Measurements from ENCODE around the gene FAM222A. TPM values are rescaled to one million over a fixed set of nuclear protein-coding genes. Genes with fewer than 3 reads are reported as not detected.

FAM222A gene
- total and polyA plus RNA-seq, 2 of the 8 experiments (the other 6 are each of a cell fraction or from before 2014, with no cell fraction given), result 0.94 to 1.1 TPM

GRCh38 chr12:109786799-109787198 is 73.2 kb downstream of the FAM222A start:
- FAIRE-seq, result no peak
- POLR2A ChIA-PET (ENCODE audit: partially characterized antibody), result interaction anchor here (1.3 kb wide), 1 partner anchor 20 kb away, joined by 3 read pairs; no protein-coding TSS in a partner anchor
- TF ChIP-seq ATF3 (IDR thresholded peaks at IDR 0.05; ENCODE audit: insufficient read depth, low read depth, low read length), result no peak
- TF ChIP-seq SIRT6 (IDR thresholded peaks at IDR 0.05; ENCODE audit: low read length), result no peak
- no peak for TF ChIP-seq MAX (IDR thresholded peaks at IDR 0.05)
- no peak for TF ChIP-seq ZNF274 (IDR thresholded peaks at IDR 0.05; ENCODE audit: borderline replicate concordance, extremely low read depth, low read length)
- no peak for TF ChIP-seq POLR2A (IDR thresholded peaks at IDR 0.05; ENCODE audit: control extremely low read depth in 1 of 2, low read depth in 2 of 2, low read length in 2 of 2)
- no peak for TF ChIP-seq SRF (IDR thresholded peaks at IDR 0.05; ENCODE audit: low read depth, low read length)
- no peak for TF ChIP-seq HDAC2 (IDR thresholded peaks at IDR 0.05; ENCODE audit: borderline replicate concordance in 1 of 2, low read depth in 2 of 2, low read length in 2 of 2)
- no peak for TF ChIP-seq CBX8 (IDR thresholded peaks at IDR 0.05; ENCODE audit: borderline replicate concordance, low read depth, low read length)
- no peak for TF ChIP-seq SAP30 (IDR thresholded peaks at IDR 0.05; ENCODE audit: insufficient read depth, insufficient replicate concordance, low read length)
- TF ChIP-seq CTBP2 (IDR thresholded peaks at IDR 0.05; ENCODE audit: borderline replicate concordance, insufficient read depth, insufficient read length, low read length), result no peak
- TF ChIP-seq GTF2F1 (IDR thresholded peaks at IDR 0.05; ENCODE audit: borderline replicate concordance, low read depth, low read length), result no peak
- no peak for TF ChIP-seq YY1 (IDR thresholded peaks at IDR 0.05; ENCODE audit: low read depth, low read length)
- no peak for TF ChIP-seq JUND (IDR thresholded peaks at IDR 0.05; ENCODE audit: low read length)
- no peak for TF ChIP-seq HDAC6 (IDR thresholded peaks at IDR 0.05; ENCODE audit: low read depth, low read length)

More at GRCh38 chr12:109786799-109787198, 73.2 kb downstream of the FAM222A start:
- Histone ChIP-seq H4K5ac (ENCODE audit: insufficient read length, low read depth, low read length) (no peak overlapping the region), H3K9ac (replicated peaks in 1 of 4; ENCODE audit: extremely low read depth in 1 of 4, low read depth in 3 of 4, low read length in 3 of 4) (no peak overlapping the region), H3K9me3 (ENCODE audit: insufficient read depth in 2 of 2, low read depth in 1 of 2, low read length in 1 of 2) (no peaks in the 10 kb centered on the region; a peak in 1 of 4 replicates), H3K79me2 (ENCODE audit: control insufficient read depth in 1 of 2, insufficient read depth in 2 of 2, low read length in 2 of 2) (no peaks in the 10 kb centered on the region), H3K79me1 (ENCODE audit: low read depth, low read length) (no peaks in the 10 kb centered on the region), H2BK12ac (ENCODE audit: low read depth, low read length) (no peak overlapping the region), H4K91ac (replicated peaks; ENCODE audit: insufficient read length, low read length) (no peak overlapping the region), H4K8ac (ENCODE audit: extremely low read depth, insufficient read depth, low read length) (no peak overlapping the region), H3K27ac (ENCODE audit: low read depth, low read length) (no peak overlapping the region), H3K36me3 (ENCODE audit: control insufficient read depth in 2 of 4, insufficient read depth in 4 of 4, low read length in 3 of 4) (no peaks in the 10 kb centered on the region), H3K18ac (ENCODE audit: extremely low read depth, low read length) (no peak overlapping the region), H3K4me3 (ENCODE audit: extremely low read depth in 1 of 4, insufficient read depth in 2 of 4, low read depth in 3 of 4, low read length in 4 of 4) (no peak overlapping the region), H3K4me2 (ENCODE audit: insufficient read depth in 1 of 2, low read depth in 2 of 2, low read length in 2 of 2) (no peak overlapping the region), H2AFZ (ENCODE audit: low read length) (no peak overlapping the region), H2BK15ac (ENCODE audit: low read length) (no peak overlapping the region), H4K20me1 (replicated peaks in 1 of 2; ENCODE audit: control insufficient read depth in 1 of 2, insufficient read depth in 2 of 2, low read length in 2 of 2) (peaks cover 0 to 2% of the 10 kb centered on the region in 2 experiments), H2BK20ac (ENCODE audit: low read length) (no peak overlapping the region), H3K23ac (ENCODE audit: insufficient read length) (no peak overlapping the region), H2AK5ac (ENCODE audit: low read depth, low read length) (no peak overlapping the region), H3K4me1 (replicated peaks in 1 of 4; ENCODE audit: control insufficient read depth in 3 of 4, insufficient read depth in 4 of 4, low read length in 3 of 4) (no peaks in the 10 kb centered on the region), H3K56ac (replicated peaks; ENCODE audit: insufficient read length, low read depth, low read length) (no peak overlapping the region), H2BK120ac (replicated peaks; ENCODE audit: low read depth, low read length) (no peak overlapping the region), H3K4ac (replicated peaks; ENCODE audit: insufficient read length, low read depth, low read length) (no peak overlapping the region), H2BK5ac (ENCODE audit: low read depth, low read length) (no peak overlapping the region), H3K27me3 (replicated peaks in 1 of 4; ENCODE audit: control insufficient read depth in 3 of 4, extremely low read depth in 1 of 4, insufficient read depth in 3 of 4, low read length in 3 of 4) (no peaks in the 10 kb centered on the region), H3K23me2 (ENCODE audit: low read depth, low read length) (no peaks in the 10 kb centered on the region), H3K14ac (ENCODE audit: insufficient read length) (no peak overlapping the region)
- 88% methylated on average over 9 of the region's 9 CpGs; no CpG with 5 or more reads in 1 of the 2 experiments for WGBS, 2 experiments (ENCODE audit: extremely low coverage in 1 of 2, insufficient coverage in 1 of 2, insufficient read length in 1 of 2, insufficient replicate concordance in 2 of 2, low coverage in 1 of 2, low lambda C conversion rate in 2 of 2, missing lambda C conversion rate in 1 of 2)
- no peak for DNase-seq (ENCODE audit: low read depth in 1 of 2, low spot score in 2 of 2)
- CTCF ChIA-PET (ENCODE audit: partially characterized antibody), result interaction anchor here (1.7 to 4.4 kb wide), 2 partner anchors 10 to 11 kb away, joined by 6 to 16 read pairs; no protein-coding TSS in a partner anchor
